Measurements from ENCODE around the gene ZDHHC14. TPM values are rescaled to one million over a fixed set of nuclear protein-coding genes. Genes with fewer than 3 reads are reported as not detected.
"Not testable (repeated sequence)": the region's sequence is repeated elsewhere in the genome, so short reads cannot be mapped to it uniquely, and the experiment has no call there.

Gene ZDHHC14
- total and polyA plus RNA-seq, 2 experiments from 2014 or later = 7.5 to 10.1 TPM

GRCh38 chr6:157381631-157382621 is 936 bp downstream of the ZDHHC14 start:
- Histone ChIP-seq H3K4me3 (peak overlapping the region; percentile 87), H3K27ac (no peak overlapping the region), H3K9me3 (ENCODE audit: low read depth) (no peaks in the 10 kb centered on the region), H3K36me3 (no peaks in the 10 kb centered on the region), H3K4me1 (ENCODE audit: low read depth) (peaks cover 10% of the 10 kb centered on the region), H3K27me3 (peaks cover 24% of the 10 kb centered on the region)
- TF ChIP-seq CTCF (IDR thresholded peaks at IDR 0.05; ENCODE audit: low read depth, low read length) = peak; percentile 18
- DNase-seq (ENCODE audit: low read depth in 1 of 2, low spot score in 1 of 2) = peak; percentile 60

- TF ChIP-seq CTCF (IDR thresholded peaks at IDR 0.05; ENCODE audit: low read depth, low read length) = no peak
- DNase-seq (ENCODE audit: low read depth in 1 of 2, low spot score in 1 of 2) = no peak
- Histone ChIP-seq H3K27me3 (peaks cover 24% of the 10 kb centered on the region), H3K9me3 (ENCODE audit: low read depth) (no peaks in the 10 kb centered on the region), H3K4me1 (ENCODE audit: low read depth) (peaks cover 10% of the 10 kb centered on the region), H3K4me3 (peak overlapping the region; percentile 87), H3K27ac (no peak overlapping the region), H3K36me3 (no peaks in the 10 kb centered on the region)
Measured at GRCh38 chr6:157382821-157383220, 1.8 kb downstream of the ZDHHC14 start.

- H3K9me3 ChIP-seq (ENCODE audit: low read depth) = no peaks in the 10 kb centered on the region
- no peak overlapping the region for H3K27ac ChIP-seq
- TF ChIP-seq CTCF (IDR thresholded peaks at IDR 0.05; ENCODE audit: low read depth, low read length) = no peak
- peaks cover 24% of the 10 kb centered on the region for H3K27me3 ChIP-seq
- no peaks in the 10 kb centered on the region for H3K36me3 ChIP-seq
- no peak overlapping the region for H3K4me3 ChIP-seq
- H3K4me1 ChIP-seq (ENCODE audit: low read depth) = peaks cover 10% of the 10 kb centered on the region
- DNase-seq (ENCODE audit: low read depth in 1 of 2, low spot score in 1 of 2) = no peak
Measured at GRCh38 chr6:157383471-157383870, 2.5 kb downstream of the ZDHHC14 start.

GRCh38 chr6:157384962-157385361 is 4.0 kb downstream of the ZDHHC14 start:
- not testable (repeated sequence) for DNase-seq (ENCODE audit: low read depth in 1 of 2, low spot score in 1 of 2); H3K27ac ChIP-seq; H3K36me3 ChIP-seq; H3K4me3 ChIP-seq; H3K9me3 ChIP-seq (ENCODE audit: low read depth)
- H3K4me1 ChIP-seq (ENCODE audit: low read depth) = peaks cover 10% of the 10 kb centered on the region
- peaks cover 24% of the 10 kb centered on the region for H3K27me3 ChIP-seq

- peaks cover 10% of the 10 kb centered on the region for H3K4me1 ChIP-seq (ENCODE audit: low read depth)
- H3K9me3 ChIP-seq (ENCODE audit: low read depth) = no peaks in the 10 kb centered on the region
- DNase-seq (ENCODE audit: low read depth in 1 of 2, low spot score in 1 of 2) = no peak
- H3K27ac ChIP-seq = no peak overlapping the region
- no peaks in the 10 kb centered on the region for H3K36me3 ChIP-seq
- no peak overlapping the region for H3K4me3 ChIP-seq
- TF ChIP-seq CTCF (IDR thresholded peaks at IDR 0.05; ENCODE audit: low read depth, low read length) = no peak
- H3K27me3 ChIP-seq = peaks cover 24% of the 10 kb centered on the region
Measured at GRCh38 chr6:157385482-157385881, 4.5 kb downstream of the ZDHHC14 start.

- DNase-seq (ENCODE audit: low read depth in 1 of 2, low spot score in 1 of 2) = no peak
- no peaks in the 10 kb centered on the region for H3K9me3 ChIP-seq (ENCODE audit: low read depth)
- H3K4me1 ChIP-seq (ENCODE audit: low read depth) = peaks cover 10% of the 10 kb centered on the region
- peaks cover 24% of the 10 kb centered on the region for H3K27me3 ChIP-seq
- no peak for TF ChIP-seq CTCF (IDR thresholded peaks at IDR 0.05; ENCODE audit: low read depth, low read length)
- no peaks in the 10 kb centered on the region for H3K36me3 ChIP-seq
- H3K27ac ChIP-seq = no peak overlapping the region
- no peak overlapping the region for H3K4me3 ChIP-seq
Measured at GRCh38 chr6:157386023-157386422, 5.0 kb downstream of the ZDHHC14 start.
